T-helper 9 cell (primary cell): ENCODE measurements around the gene FRS2.

Source experiments
- DNase-seq: peaks from one replicate; pipeline ENCODE4 v3.0.0-alpha.2; 2020

Gene FRS2

DNA sequence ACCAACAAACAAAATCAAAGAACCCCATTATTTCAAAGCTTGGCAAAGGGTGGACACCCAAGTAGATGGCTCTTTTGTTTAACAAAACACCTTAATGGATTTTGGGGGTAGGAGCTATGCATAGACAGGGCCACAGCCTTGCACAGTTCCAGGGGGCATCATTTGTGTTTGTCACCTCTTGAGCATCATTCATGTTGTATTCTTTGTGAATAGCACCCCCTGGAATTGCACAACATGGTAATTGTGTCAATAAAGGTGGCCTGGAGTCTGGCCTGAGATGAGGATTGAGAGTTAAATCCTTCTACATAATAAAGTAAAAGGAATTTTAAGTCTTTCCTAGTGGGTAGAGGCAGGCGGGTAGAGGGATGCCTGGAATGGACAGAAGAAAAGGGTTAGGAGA, 3.3 kb upstream of the FRS2 start:
- no peak for DNase-seq

DNA sequence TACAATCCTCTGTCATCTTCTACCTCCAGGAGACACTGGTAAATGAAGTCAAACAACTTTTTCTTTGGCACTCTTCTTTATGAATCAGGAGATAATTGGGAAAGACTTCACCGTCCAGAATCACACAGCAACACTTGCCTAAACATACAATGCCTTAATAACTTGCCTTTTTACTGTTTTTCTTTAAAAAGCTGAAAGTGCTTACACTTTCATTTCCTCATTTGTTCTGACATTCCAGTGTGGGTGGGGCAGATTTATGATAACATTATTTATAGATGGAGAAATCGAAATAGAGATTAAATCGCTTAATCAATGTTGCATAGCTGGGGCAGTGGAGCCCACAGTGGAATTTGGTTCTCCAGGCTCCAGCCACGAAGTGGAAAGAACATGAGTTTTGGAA, 2.8 kb upstream of the FRS2 start:
- no peak for DNase-seq

GRCh38 chr12:69468237-69469026, 1.8 kb upstream of the FRS2 start:
- DNase-seq: no peak

DNA sequence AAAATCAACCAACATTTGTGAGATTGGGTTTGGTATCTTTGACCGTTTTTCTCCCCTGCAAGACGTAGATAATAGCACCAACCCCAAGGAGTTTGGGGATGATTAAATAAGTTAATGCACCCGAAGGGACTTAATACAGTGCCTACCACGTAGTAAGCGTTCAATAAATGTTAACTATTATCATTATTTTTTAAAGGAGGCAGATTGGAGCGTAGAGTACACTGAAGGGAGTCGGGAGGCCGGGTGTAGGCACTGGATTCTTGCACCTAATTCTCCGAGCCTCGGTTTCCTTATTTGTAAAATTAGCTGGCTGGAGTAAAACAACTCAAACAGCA, 367 bp upstream of the FRS2 start:
- DNase-seq: no peak

GRCh38 chr12:69471076-69471430, 865 bp downstream of the FRS2 start:
- no peak for DNase-seq

- no peak for DNase-seq
These were observed 1.6 kb downstream of the FRS2 start for GRCh38 chr12:69471667-69472385.

- no peak for DNase-seq
These were observed 3.1 kb downstream of the FRS2 start for GRCh38 chr12:69473262-69473661.

GRCh38 chr12:69474456-69474855, 4.3 kb downstream of the FRS2 start:
- no peak for DNase-seq

DNA sequence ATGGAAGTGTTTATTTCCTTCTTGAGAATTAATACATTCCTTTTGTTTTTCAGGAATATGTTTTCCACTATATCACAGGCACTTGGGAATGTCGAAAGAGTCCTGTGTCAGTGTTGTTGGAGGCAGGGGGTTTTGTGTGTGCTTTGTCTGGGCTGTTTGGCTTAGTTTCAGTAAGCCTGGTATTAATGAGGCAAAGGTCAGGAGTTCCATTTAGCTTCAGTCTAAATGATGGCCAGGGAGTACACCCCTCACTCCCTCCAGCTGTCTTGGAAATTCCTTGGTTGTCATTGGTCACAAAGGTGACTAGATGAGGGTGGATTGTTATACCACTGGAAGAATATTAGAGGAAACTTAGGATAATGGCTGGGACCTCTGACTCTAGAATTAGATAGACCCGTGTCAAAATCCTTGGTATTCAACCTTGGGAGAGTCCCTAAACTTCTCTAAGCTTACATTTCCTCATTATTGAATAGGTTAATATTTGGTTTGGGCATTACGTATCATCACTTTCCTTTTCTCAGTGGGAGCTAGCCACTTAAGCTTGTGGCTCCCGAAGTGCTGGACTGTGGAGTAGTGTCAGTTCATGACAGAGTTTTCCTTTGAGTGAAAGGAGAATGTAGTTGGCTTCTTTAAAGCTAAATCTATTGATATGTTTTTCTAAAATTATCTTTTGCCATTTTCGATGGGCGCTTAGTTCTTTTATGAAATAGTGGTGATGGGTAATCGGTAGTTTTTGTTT, 5.2 kb downstream of the FRS2 start:
- no peak for DNase-seq

GRCh38 chr12:69476276-69477017, 6.3 kb downstream of the FRS2 start:
- no peak for DNase-seq

GRCh38 chr12:69479675-69480074, 9.5 kb downstream of the FRS2 start:
- no peak for DNase-seq

- no peak for DNase-seq
These were observed 10.5 kb downstream of the FRS2 start for GRCh38 chr12:69480698-69481097.

DNA sequence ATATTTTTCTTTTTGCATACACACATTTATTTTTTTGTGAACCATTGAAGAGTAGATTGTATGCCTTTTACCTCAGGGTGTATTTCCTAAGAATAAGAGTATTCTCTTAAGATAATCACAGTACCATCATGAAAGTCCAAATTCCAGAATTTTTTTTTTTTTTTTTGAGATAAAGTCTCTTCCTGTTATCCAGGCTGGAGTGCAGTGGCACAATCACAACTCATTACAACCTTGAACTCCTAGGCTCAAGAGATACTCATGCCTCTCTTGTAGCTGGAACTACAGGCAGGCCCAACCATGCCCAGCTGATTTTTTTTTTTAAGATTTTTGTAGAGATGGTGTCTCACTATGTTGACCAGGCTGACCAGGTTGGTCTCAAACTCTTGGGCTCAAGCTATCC, 10.9 kb downstream of the FRS2 start:
- DNase-seq: no peak

DNA sequence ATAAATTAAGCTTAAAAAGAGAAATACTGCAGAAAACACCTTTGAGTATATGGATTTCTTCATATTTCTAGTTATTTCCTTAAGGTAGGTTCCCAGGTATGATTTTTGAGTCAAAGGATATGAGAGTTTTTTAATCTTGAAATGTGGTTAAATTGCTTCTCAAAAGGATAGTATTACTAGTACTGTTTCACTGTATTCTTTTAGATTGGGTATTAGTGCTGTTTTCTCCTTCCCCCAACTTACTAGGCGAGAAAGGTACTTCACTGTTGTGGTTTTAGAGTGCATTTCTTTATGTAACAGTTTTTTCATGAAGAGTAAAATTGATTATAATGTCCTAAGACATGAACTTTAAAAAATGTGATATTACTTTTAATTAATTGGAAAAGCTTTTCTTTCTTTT, 13.5 kb downstream of the FRS2 start:
- DNase-seq: no peak

DNA sequence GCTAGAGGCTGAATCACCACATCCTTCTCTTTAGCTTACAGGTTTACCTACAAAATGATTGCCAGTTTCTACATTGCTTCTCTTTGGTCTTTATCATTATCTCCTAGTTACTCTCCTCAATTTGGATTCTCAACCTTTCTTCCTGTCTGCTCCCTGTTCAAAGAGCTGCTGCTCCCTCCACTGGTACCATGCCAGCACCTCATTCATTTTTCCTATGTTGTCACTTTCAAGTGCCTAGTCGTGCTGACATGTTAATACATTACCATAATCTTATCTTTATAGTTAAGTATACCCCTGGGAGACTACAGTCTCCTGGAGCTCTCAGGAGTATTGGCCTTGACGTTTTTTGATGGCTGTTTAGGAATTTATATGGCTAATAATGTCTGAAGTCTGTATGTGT, 14.2 kb downstream of the FRS2 start:
- no peak for DNase-seq

DNA sequence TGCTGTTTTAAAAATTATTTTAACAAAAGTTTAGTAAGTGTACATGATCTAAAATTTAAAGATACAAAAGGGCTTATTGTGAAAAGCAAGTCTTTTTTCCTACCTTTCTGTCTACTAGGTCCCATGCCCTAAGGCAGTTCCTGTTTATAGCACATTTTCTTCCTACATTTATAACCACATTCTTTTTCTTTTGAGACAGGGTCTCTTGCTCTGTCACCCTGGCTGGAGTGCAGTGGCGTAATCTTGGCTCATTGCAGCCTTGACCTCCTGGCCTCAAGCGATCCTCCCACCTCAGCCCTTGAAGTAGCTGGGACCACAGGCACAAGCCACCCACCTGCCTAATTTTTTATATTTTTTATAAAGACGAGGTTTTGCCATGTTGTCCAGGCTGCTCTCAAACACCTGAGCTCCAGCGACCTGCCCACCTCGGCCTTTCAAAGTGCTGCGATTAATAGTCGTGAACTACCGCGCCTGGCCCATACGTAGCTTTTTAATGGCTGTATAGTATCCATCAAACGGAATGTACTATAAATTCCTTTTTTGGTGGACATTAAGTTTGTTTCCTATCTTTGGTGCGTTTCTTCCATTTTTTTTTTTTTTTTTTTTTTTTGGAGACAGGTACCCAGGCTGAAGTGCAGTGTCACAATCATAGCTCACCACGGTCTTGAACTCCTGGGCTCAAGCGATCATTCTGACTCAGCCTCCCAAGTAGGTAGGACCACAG, 20.9 kb downstream of the FRS2 start:
- no peak for DNase-seq

GRCh38 chr12:69492739-69493138, 22.6 kb downstream of the FRS2 start:
- DNase-seq: no peak

DNA sequence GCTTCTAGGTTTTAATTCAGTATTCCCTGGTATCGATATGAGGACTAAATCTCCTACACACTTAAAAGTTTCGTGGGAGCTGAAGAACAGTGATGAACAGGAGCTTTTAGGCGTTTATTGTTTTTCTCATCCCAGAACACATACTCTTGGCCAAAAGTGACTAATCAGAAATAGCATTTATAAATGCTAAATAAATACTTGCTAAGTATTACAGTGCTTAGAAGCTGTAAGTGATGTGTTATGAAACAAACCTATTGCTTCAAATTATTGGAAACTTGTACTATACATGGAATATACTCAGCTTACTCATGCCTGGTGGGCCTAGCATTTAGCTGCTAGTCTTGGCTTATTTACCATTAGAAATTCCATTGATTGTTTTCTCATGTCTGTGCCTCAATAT, 24.9 kb downstream of the FRS2 start:
- DNase-seq: no peak

DNA sequence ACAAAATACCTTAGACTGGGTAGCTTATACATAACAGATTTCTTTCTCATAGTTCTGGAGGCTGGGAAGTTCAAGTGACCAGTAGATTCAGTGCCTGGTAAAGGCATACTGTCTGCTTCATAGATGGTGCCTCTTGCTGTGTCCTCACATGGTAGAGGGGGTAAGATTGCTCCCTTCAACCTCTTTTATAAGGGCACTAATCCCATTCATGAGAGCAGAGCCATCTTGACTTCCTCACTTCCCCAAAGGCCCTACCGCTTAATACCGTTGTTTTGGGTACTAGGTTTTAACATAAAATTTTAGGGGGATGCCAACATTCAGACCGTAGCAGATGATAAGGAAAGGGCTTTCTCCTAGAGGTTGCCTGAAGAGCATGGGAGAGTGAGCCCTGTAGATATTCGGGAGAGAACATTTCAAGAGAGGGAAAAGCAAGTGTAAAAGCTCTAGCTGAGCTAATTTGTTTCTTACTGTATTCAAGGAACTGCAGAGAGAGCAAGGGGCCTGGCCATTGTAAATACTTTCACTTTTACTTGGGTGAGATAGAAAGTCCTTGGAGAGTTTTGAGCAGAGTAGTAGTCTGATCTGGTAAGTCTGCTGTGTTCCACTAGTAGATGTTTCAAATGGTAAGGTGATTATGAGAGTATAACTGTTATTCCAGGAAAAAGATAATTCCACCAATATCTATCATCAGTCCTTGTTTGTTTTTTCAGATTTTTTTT, 27.3 kb downstream of the FRS2 start:
- DNase-seq: no peak

- no peak for DNase-seq
These were observed 30.4 kb downstream of the FRS2 start for GRCh38 chr12:69500631-69501030.

- DNase-seq: no peak
These were observed 31.1 kb downstream of the FRS2 start for GRCh38 chr12:69501154-69501895.
